Natural killer cell (primary cell): ENCODE measurements around the gene LIMS2. TPM values are rescaled to one million over a fixed set of nuclear protein-coding genes. Genes with fewer than 3 reads are reported as not detected.

Experiments
- ATAC-seq, 3 donors: fragments of 150-1000 bp in 2 of 3; fragments of 200-7000 bp in 1 of 3; cut with Tn5 transposase; 1 replicate in 1 of 3; 2 replicates in 2 of 3; pipeline ENCODE4 v1.10.0; 2021; ENCODE audit warnings: mild to moderate bottlenecking in 2 of 3, moderate library complexity in 2 of 3
- DNase-seq, 2 donors: peaks; one replicate each; pipeline versions ENCODE4 v3.0.0 to v3.0.0-alpha.2; 2013 to 2021; ENCODE audit warnings: mixed read lengths in 1 of 2
- H3K27ac ChIP-seq: one replicate; pipeline ENCODE4 v1.5.1; 2013; ENCODE audit warnings: mild to moderate bottlenecking, low read length
- H3K27me3 ChIP-seq: one replicate; pipeline ENCODE4 v1.6.1; 2013; ENCODE audit warnings: low read length; ENCODE audit not compliant: control insufficient read depth, insufficient read depth
- H3K36me3 ChIP-seq: one replicate; pipeline ENCODE4 v1.6.1; 2013; ENCODE audit warnings: low read length; ENCODE audit not compliant: control insufficient read depth, insufficient read depth
- H3K4me1 ChIP-seq: one replicate; pipeline ENCODE4 v1.6.1; 2013; ENCODE audit warnings: low read length; ENCODE audit not compliant: control insufficient read depth, insufficient read depth
- H3K4me3 ChIP-seq: one replicate; pipeline ENCODE4 v1.5.1; 2013; ENCODE audit warnings: low read length
- H3K9me3 ChIP-seq: one replicate; pipeline ENCODE4 v1.6.1; 2013; ENCODE audit warnings: low read length; ENCODE audit not compliant: control insufficient read depth, insufficient read depth
- H3K27ac Mint-ChIP-seq, 2 donors: one replicate each; pipeline ENCODE4 v1.8.0; 2022; ENCODE audit warnings: mild to moderate bottlenecking in 2 of 2, mixed read lengths in 2 of 2, moderate library complexity in 1 of 2
- H3K27me3 Mint-ChIP-seq, 2 donors: one replicate each; pipeline ENCODE4 v1.8.0; 2022; ENCODE audit warnings: low read depth in 2 of 2, mixed read lengths in 2 of 2
- H3K36me3 Mint-ChIP-seq: one replicate; pipeline ENCODE4 v1.8.0; 2022; ENCODE audit warnings: mixed read lengths
- H3K4me1 Mint-ChIP-seq, 2 donors: one replicate each; pipeline ENCODE4 v1.8.0; 2022; ENCODE audit warnings: mixed read lengths in 2 of 2
- H3K4me3 Mint-ChIP-seq: one replicate; pipeline ENCODE4 v1.8.0; 2022; ENCODE audit warnings: mild to moderate bottlenecking, moderate library complexity, mixed read lengths
- H3K9me3 Mint-ChIP-seq, 2 donors: one replicate each; pipeline ENCODE4 v1.8.0; 2022; ENCODE audit warnings: mixed read lengths in 2 of 2
- CTCF ChIP-seq: fragments of 200-600 bp; IDR thresholded peaks from one replicate; pipeline ENCODE4 v1.8.0; 2022; ENCODE audit warnings: antibody characterized with exemption
- WGBS: methylation state at CpG from one replicate; pipeline ENCODE4 v1.1.7; 2013; ENCODE audit warnings: missing lambda C conversion rate; ENCODE audit not compliant: insufficient coverage; 5-methylcytosine and 5-hydroxymethylcytosine counted together
- intact Hi-C: fragments of 100-400 bp; cut with micrococcal nuclease; formaldehyde crosslinking; loops from one replicate; pipeline ENCODE4 v1.14.2; 2022
- total RNA-seq, 4 donors: library from RNA; stranded (reverse); fragments of 120-200 nt in 1 of 4; gene quantifications; one replicate each; pipeline versions ENCODE4 v1.2.3 to v1.2.4, GENCODE V29; 2013 to 2022

The LIMS2 gene
- total RNA-seq, 3 donors from 2014 or later (not counting 1 experiment from before 2014, with no cell fraction given): 0.15 to 0.16 TPM; not detected in 1

- TF ChIP-seq CTCF: no peak
- Histone ChIP-seq H3K27ac (no peak overlapping the region), H3K9me3 (no peaks in the 10 kb centered on the region), H3K36me3 (no peaks in the 10 kb centered on the region), H3K27me3 (no peaks in the 10 kb centered on the region), H3K4me3 (no peak overlapping the region), H3K4me1 (peaks cover 11% of the 10 kb centered on the region)
- peaks cover 0 to 8% of the 10 kb centered on the region in 2 donors for H3K4me1 Mint-ChIP-seq
- H3K36me3 Mint-ChIP-seq: no peaks in the 10 kb centered on the region
- 85% methylated on average over 25 of the region's 25 CpGs for WGBS
- ATAC-seq: no peak
- intact Hi-C loops: no loop called here
- H3K9me3 Mint-ChIP-seq: no peaks in the 10 kb centered on the region
- peaks cover 0 to 4% of the 10 kb centered on the region in 2 donors for H3K27me3 Mint-ChIP-seq
- DNase-seq: no peak
- no peak overlapping the region for H3K4me3 Mint-ChIP-seq
- H3K27ac Mint-ChIP-seq: no peak overlapping the region
Measured at GRCh38 chr2:127652786-127653357, 22.5 kb downstream of the LIMS2 start.

GRCh38 chr2:127651971-127652550 is 23.3 kb downstream of the LIMS2 start:
- WGBS: 75% methylated on average over 14 of the region's 14 CpGs
- H3K27me3 Mint-ChIP-seq: peaks cover 0 to 4% of the 10 kb centered on the region in 2 donors
- no peak overlapping the region for H3K27ac Mint-ChIP-seq
- Histone ChIP-seq H3K9me3 (no peaks in the 10 kb centered on the region), H3K36me3 (no peaks in the 10 kb centered on the region), H3K27me3 (no peaks in the 10 kb centered on the region), H3K27ac (no peak overlapping the region), H3K4me1 (peaks cover 11% of the 10 kb centered on the region), H3K4me3 (no peak overlapping the region)
- H3K36me3 Mint-ChIP-seq: no peaks in the 10 kb centered on the region
- no peak for TF ChIP-seq CTCF
- no peak overlapping the region for H3K4me3 Mint-ChIP-seq
- no peak for ATAC-seq
- DNase-seq: no peak
- no peaks in the 10 kb centered on the region for H3K9me3 Mint-ChIP-seq
- intact Hi-C loops: no loop called here
- H3K4me1 Mint-ChIP-seq: peaks cover 0 to 9% of the 10 kb centered on the region in 2 donors

GRCh38 chr2:127651381-127651809 is 23.9 kb downstream of the LIMS2 start:
- intact Hi-C loops: no loop called here
- TF ChIP-seq CTCF: no peak
- Mint-ChIP-seq H3K36me3 (no peaks in the 10 kb centered on the region), H3K9me3 (no peaks in the 10 kb centered on the region), H3K27ac (no peak overlapping the region), H3K4me3 (no peak overlapping the region), H3K27me3 (peaks cover 0 to 4% of the 10 kb centered on the region in 2 donors), H3K4me1 (peaks cover 0 to 14% of the 10 kb centered on the region in 2 donors)
- WGBS: 89% methylated on average over 29 of the region's 29 CpGs
- H3K36me3 ChIP-seq: no peaks in the 10 kb centered on the region
- no peak overlapping the region for H3K4me3 ChIP-seq
- H3K27ac ChIP-seq: no peak overlapping the region
- peaks cover 16% of the 10 kb centered on the region for H3K4me1 ChIP-seq
- ATAC-seq (no peak), DNase-seq (no peak)
- no peaks in the 10 kb centered on the region for H3K9me3 ChIP-seq
- H3K27me3 ChIP-seq: no peaks in the 10 kb centered on the region
